IMR-90 (cell line): ENCODE measurements around the gene TRIM66. TPM values are rescaled to one million over a fixed set of nuclear protein-coding genes. Genes with fewer than 3 reads are reported as not detected.

ENCODE experiments used
- ATAC-seq: fragments of 200-7000 bp; cut with Tn5 transposase; 2 replicates; pipeline ENCODE4 v1.9.1; 2020; ENCODE audit warnings: low read depth, mild to moderate bottlenecking, moderate library complexity
- BruUV-seq: library from RNA; stranded (reverse); fragments of 400-500 nt; replicated peaks from 2 replicates; lab custom pipeline; 2021; lab: Mats Ljungman, UMichigan
- CTCF ChIA-PET: fragments of 300-600 bp; formaldehyde crosslinking; extraction: SDS; loops from one replicate; lab custom pipeline; 2021; ENCODE audit warnings: antibody characterized with exemption; lab: Yijun Ruan, JAX
- POLR2A ChIA-PET: fragments of 300-600 bp; sonication (Branson Sonifier 250); formaldehyde crosslinking; loops from one replicate; lab custom pipeline; 2022; ENCODE audit warnings: antibody characterized with exemption; ENCODE audit not compliant: unreplicated experiment; lab: Charles Lee
- DNase-seq: peaks from one replicate; pipeline ENCODE4 v3.0.0; 2013
- H2AFZ ChIP-seq: replicated peaks from 2 replicates; pipeline ENCODE3; 2013; ENCODE audit warnings: low read length, mild to moderate bottlenecking; ENCODE audit not compliant: poor library complexity
- H2AK5ac ChIP-seq: 2 replicates; pipeline ENCODE4 v1.6.1; 2013; ENCODE audit warnings: low read depth, low read length, inconsistent platforms
- H2AK9ac ChIP-seq: replicated peaks from 2 replicates; pipeline ENCODE3; 2013; ENCODE audit warnings: mild to moderate bottlenecking, low read depth, low read length, moderate library complexity; ENCODE audit not compliant: poor library complexity
- H2BK120ac ChIP-seq: 2 replicates; pipeline ENCODE4 v1.6.1; 2013; ENCODE audit warnings: low read depth, low read length, inconsistent platforms
- H2BK15ac ChIP-seq: 3 replicates; pipeline ENCODE4 v1.6.1; 2013; ENCODE audit warnings: low read depth, low read length, inconsistent platforms
- H2BK20ac ChIP-seq: 2 replicates; pipeline ENCODE4 v1.6.1; 2013; ENCODE audit warnings: low read depth, mild to moderate bottlenecking, inconsistent platforms, low read length, moderate library complexity
- H2BK5ac ChIP-seq: 2 replicates; pipeline ENCODE4 v1.6.1; 2013; ENCODE audit warnings: mild to moderate bottlenecking, low read depth, low read length, inconsistent platforms; ENCODE audit not compliant: poor library complexity, severe bottlenecking
- H3K14ac ChIP-seq: replicated peaks from 2 replicates; pipeline ENCODE4 v1.6.1; 2013; ENCODE audit warnings: low read depth, low read length, inconsistent platforms
- H3K18ac ChIP-seq: 2 replicates; pipeline ENCODE4 v1.6.1; 2013; ENCODE audit warnings: low read depth, low read length, control low read depth
- H3K23ac ChIP-seq: 2 replicates; pipeline ENCODE4 v1.6.1; 2013; ENCODE audit warnings: low read depth, low read length, inconsistent platforms
- H3K27ac ChIP-seq: 2 replicates; pipeline ENCODE4 v1.5.1; 2013; ENCODE audit warnings: mild to moderate bottlenecking, control low read depth, low read length; ENCODE audit not compliant: insufficient read depth
- H3K27me3 ChIP-seq: 2 replicates; pipeline ENCODE4 v1.6.1; 2013; ENCODE audit warnings: low read length; ENCODE audit not compliant: control insufficient read depth, insufficient read depth
- H3K36me3 ChIP-seq: 2 replicates; pipeline ENCODE4 v1.6.1; 2013; ENCODE audit warnings: low read length, mixed read lengths; ENCODE audit not compliant: control insufficient read depth, insufficient read depth
- H3K4ac ChIP-seq: 2 replicates; pipeline ENCODE4 v1.6.1; 2013; ENCODE audit warnings: low read depth, low read length, inconsistent platforms
- H3K4me1 ChIP-seq: 2 replicates; pipeline ENCODE4 v1.6.1; 2013; ENCODE audit warnings: low read length, mixed read lengths; ENCODE audit not compliant: control insufficient read depth, insufficient read depth
- H3K4me2 ChIP-seq: 2 replicates; pipeline ENCODE4 v1.6.1; 2013; ENCODE audit warnings: low read depth, mild to moderate bottlenecking, control low read depth, low read length, moderate library complexity
- H3K4me3 ChIP-seq: 2 replicates; pipeline ENCODE4 v1.5.1; 2013; ENCODE audit warnings: low read depth, mild to moderate bottlenecking, control low read depth, low read length, moderate library complexity; ENCODE audit not compliant: insufficient read depth
- H3K56ac ChIP-seq: 2 replicates; pipeline ENCODE4 v1.6.1; 2013; ENCODE audit warnings: low read length, inconsistent platforms; ENCODE audit not compliant: insufficient read depth; ENCODE audit errors: extremely low read depth
- H3K79me1 ChIP-seq, 2 experiments: 2 replicates each; pipeline ENCODE4 v1.6.1; 2013; ENCODE audit warnings: low read length in 2 of 2, inconsistent platforms in 1 of 2, low read depth in 1 of 2
- H3K9ac ChIP-seq: 2 replicates; pipeline ENCODE4 v1.6.1; 2013; ENCODE audit warnings: low read depth, low read length, control low read depth
- H3K9me1 ChIP-seq: 2 replicates; pipeline ENCODE4 v1.6.1; 2013; ENCODE audit warnings: low read length, inconsistent platforms; ENCODE audit not compliant: insufficient read depth
- H3K9me3 ChIP-seq: 2 replicates; pipeline ENCODE4 v1.6.1; 2013; ENCODE audit warnings: low read length; ENCODE audit not compliant: control insufficient read depth, insufficient read depth
- H4K20me1 ChIP-seq: 2 replicates; pipeline ENCODE4 v1.6.1; 2013; ENCODE audit warnings: low read length, inconsistent platforms; ENCODE audit not compliant: insufficient read depth
- H4K5ac ChIP-seq: 2 replicates; pipeline ENCODE4 v1.6.1; 2013; ENCODE audit warnings: mild to moderate bottlenecking, low read depth, low read length, control low read depth
- H4K8ac ChIP-seq, 2 experiments: 2 replicates each; pipeline ENCODE4 v1.6.1; 2013; ENCODE audit warnings: low read depth in 2 of 2, low read length in 2 of 2, control low read depth in 1 of 2, inconsistent platforms in 1 of 2
- H4K91ac ChIP-seq: 2 replicates; pipeline ENCODE4 v1.6.1; 2013; ENCODE audit warnings: low read depth, low read length, inconsistent platforms; ENCODE audit not compliant: insufficient read depth
- BHLHE40 ChIP-seq: fragments of 150-350 bp; IDR thresholded peaks from 2 replicates; pipeline ENCODE4 v1.6.1; 2016; ENCODE audit warnings: mild to moderate bottlenecking, low read depth, low read length
- CEBPB ChIP-seq: IDR thresholded peaks from 2 replicates; pipeline ENCODE4 v1.6.1; 2012; ENCODE audit warnings: low read depth, low read length, improper control_type of control experiment
- CHD1 ChIP-seq: IDR thresholded peaks from 2 replicates; pipeline ENCODE4 v1.6.1; 2012; ENCODE audit warnings: low read depth, low read length, improper control_type of control experiment
- ELK1 ChIP-seq: fragments of 150-350 bp; IDR thresholded peaks from 2 replicates; pipeline ENCODE4 v1.6.1; 2016; ENCODE audit warnings: low read depth, mild to moderate bottlenecking, low read length, moderate library complexity, borderline replicate concordance
- FOS ChIP-seq: fragments of 150-350 bp; IDR thresholded peaks from 2 replicates; pipeline ENCODE4 v1.6.1; 2016; ENCODE audit warnings: low read depth, low read length
- MAFK ChIP-seq: IDR thresholded peaks from 2 replicates; pipeline ENCODE4 v1.6.1; 2012; ENCODE audit warnings: low read depth, low read length, improper control_type of control experiment
- MAZ ChIP-seq: IDR thresholded peaks from 2 replicates; pipeline ENCODE4 v1.6.1; 2012; ENCODE audit warnings: low read depth, mild to moderate bottlenecking, low read length, improper control_type of control experiment, moderate library complexity, borderline replicate concordance
- NFE2L2 ChIP-seq: fragments of 150-350 bp; IDR thresholded peaks from 2 replicates; pipeline ENCODE4 v1.6.1; 2016; ENCODE audit warnings: low read depth, mild to moderate bottlenecking, low read length
- POLR2A ChIP-seq: IDR thresholded peaks from 2 replicates; pipeline ENCODE4 v1.6.1; 2012; ENCODE audit warnings: mild to moderate bottlenecking, low read depth, low read length
- RAD21 ChIP-seq: IDR thresholded peaks from 2 replicates; pipeline ENCODE4 v1.6.1; 2012; ENCODE audit warnings: low read length, improper control_type of control experiment
- RCOR1 ChIP-seq: IDR thresholded peaks from 2 replicates; pipeline ENCODE4 v1.6.1; 2012; ENCODE audit warnings: mild to moderate bottlenecking, low read length, improper control_type of control experiment; ENCODE audit not compliant: insufficient replicate concordance
- RFX5 ChIP-seq: IDR thresholded peaks from 2 replicates; pipeline ENCODE4 v1.8.0; 2012; ENCODE audit warnings: low read depth, mild to moderate bottlenecking, low read length, moderate library complexity
- SMC3 ChIP-seq: fragments of 150-350 bp; IDR thresholded peaks from 2 replicates; pipeline ENCODE4 v1.6.1; 2016; ENCODE audit warnings: low read depth, mild to moderate bottlenecking, antibody characterized with exemption, low read length, moderate library complexity
- USF2 ChIP-seq: fragments of 150-350 bp; IDR thresholded peaks from 2 replicates; pipeline ENCODE4 v1.6.1; 2017; ENCODE audit warnings: mild to moderate bottlenecking, antibody characterized with exemption, low read length, low read depth
- WGBS, 2 experiments: methylation state at CpG; one replicate each; pipeline versions ENCODE4 v1.1.5 to v1.1.7; 2013; ENCODE audit warnings: missing lambda C conversion rate in 2 of 2; ENCODE audit not compliant: insufficient read length in 1 of 2; ENCODE audit errors: extremely low coverage in 2 of 2; 5-methylcytosine and 5-hydroxymethylcytosine counted together
- dilution Hi-C: fragments of 300-500 bp; cut with HindIII; formaldehyde crosslinking; loops from one replicate; pipeline ENCODE4 v1.14.3; 2018; ENCODE audit warnings: low sequenced_read_pairs; ENCODE audit not compliant: unreplicated experiment
- in situ Hi-C: fragments of 300-500 bp; cut with MboI; formaldehyde crosslinking; loops from 3 replicates; pipeline ENCODE4 v1.14.3; 2019; ENCODE audit warnings: low sequenced_read_pairs, inconsistent platforms, mixed read lengths
- intact Hi-C: fragments of 100-400 bp; cut with micrococcal nuclease; formaldehyde crosslinking; loops from 2 replicates; pipeline ENCODE4 v1.10.0; 2022
- polyA plus RNA-seq, 3 experiments: library from polyadenylated mRNA; depleted of rRNA; stranded (reverse); fragments of >200 nt; gene quantifications; 2 replicates each; pipeline ENCODE4 v1.2.3, GENCODE V29; 2012; ENCODE audit warnings: low replicate concordance in 1 of 3
- total RNA-seq: library from RNA; depleted of rRNA; stranded (reverse); fragments of >200 nt; gene quantifications from 2 replicates; pipeline ENCODE4 v1.2.3, GENCODE V29; 2012
- TF ChIP-seq, protein P1 (sequence below): conservative IDR thresholded peaks from 2 replicates; pipeline ENCODE4 v1.5.1; 2012; ENCODE audit warnings: mild to moderate bottlenecking, low read depth, low read length, improper control_type of control experiment

TRIM66 gene
- total and polyA plus RNA-seq, 2 of the 4 experiments (the other 2 are of a cell fraction), result 4.4 to 5.0 TPM

DNA sequence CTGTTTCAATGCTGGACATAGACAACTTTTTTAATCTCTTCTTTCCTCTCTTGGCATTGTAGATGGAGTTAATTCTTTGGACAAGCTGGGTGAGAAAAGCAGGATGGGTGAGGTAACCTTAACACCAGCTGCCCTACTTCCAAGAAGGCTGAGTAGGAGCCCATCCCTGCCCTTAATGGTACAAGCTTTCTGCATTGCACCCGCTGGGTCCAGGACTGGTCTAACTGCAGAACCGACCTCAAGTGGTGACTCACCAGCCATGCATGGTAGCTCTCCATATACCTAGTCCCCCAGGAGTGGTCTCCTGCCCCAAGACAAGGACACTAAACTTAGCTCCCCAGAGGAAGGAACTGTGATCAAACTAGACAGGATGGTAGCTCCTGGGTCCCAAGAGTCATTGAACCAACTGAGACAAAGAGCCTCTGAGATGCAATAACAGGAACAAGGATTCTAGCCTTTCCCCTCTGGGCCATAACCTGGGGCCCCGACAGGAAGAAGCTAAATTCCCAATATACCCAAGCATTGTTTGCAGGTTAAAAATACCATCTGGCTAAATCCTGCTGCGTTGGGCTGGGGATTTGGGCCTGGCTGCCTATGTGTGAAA, 32.3 kb upstream of the TRIM66 start:
- H4K5ac ChIP-seq, result no peak overlapping the region
- WGBS, 2 experiments, result no CpG with 5 or more reads among the region's 4 CpGs
- H3K4me3 ChIP-seq, result no peak overlapping the region
- peak overlapping the region; percentile 99 for H3K4ac ChIP-seq
- peak overlapping the region; percentile 60; the same call in 1 of the 2 replicates for H3K14ac ChIP-seq
- peak overlapping the region; percentile 58; the same call in 1 of the 2 replicates for H2BK120ac ChIP-seq
- POLR2A ChIA-PET, result interaction anchor here (1.3 kb wide), 1 partner anchor 96 kb away, joined by 4 read pairs; a partner anchor contains a TSS
- in situ Hi-C loops (no loop called here), intact Hi-C loops (loop anchor here (5.0 kb wide), 2 partner anchors 53 to 158 kb away; no protein-coding TSS in a partner anchor), dilution Hi-C loops (no loop called here)
- peak overlapping the region; percentile 1 for H2BK5ac ChIP-seq
- no peak overlapping the region for H2AK9ac ChIP-seq
- no peaks in the 10 kb centered on the region for H3K9me3 ChIP-seq
- H3K9ac ChIP-seq, result no peak overlapping the region
- H3K56ac ChIP-seq, result no peak overlapping the region
- H3K23ac ChIP-seq, result peak overlapping the region; percentile 28
- CTCF ChIA-PET, result no interaction called here
- peaks cover 31% of the 10 kb centered on the region for H3K4me1 ChIP-seq
- no peak overlapping the region for H3K18ac ChIP-seq
- H2AK5ac ChIP-seq, result peak overlapping the region; percentile 91
- no TSS peak for BruUV-seq
- peaks cover 52% of the 10 kb centered on the region for H3K9me1 ChIP-seq
- peak overlapping the region; percentile 3; the same call in 1 of the 3 replicates for H2BK15ac ChIP-seq
- H3K4me2 ChIP-seq, result no peak overlapping the region
- H4K91ac ChIP-seq, result peak overlapping the region; percentile 50
- H3K36me3 ChIP-seq, result peaks cover 57% of the 10 kb centered on the region
- H3K27ac ChIP-seq, result no peak overlapping the region
- DNase-seq, result no peak
- H2BK20ac ChIP-seq, result no peak overlapping the region; the same call in 1 of the 2 replicates
- no peaks in the 10 kb centered on the region for H4K20me1 ChIP-seq
- peak overlapping the region in 1 of 2 experiments; percentile 3; a peak in 1 of 4 replicates for H4K8ac ChIP-seq
- ATAC-seq, result no peak
- H3K27me3 ChIP-seq, result no peaks in the 10 kb centered on the region
- peaks cover 12 to 79% of the 10 kb centered on the region in 2 experiments; a peak in 3 of 4 replicates for H3K79me1 ChIP-seq
- H2AFZ ChIP-seq, result no peak overlapping the region
- no peak for TF ChIP-seq CHD1
- no peak for TF ChIP-seq RCOR1
- TF ChIP-seq, protein P1, sequence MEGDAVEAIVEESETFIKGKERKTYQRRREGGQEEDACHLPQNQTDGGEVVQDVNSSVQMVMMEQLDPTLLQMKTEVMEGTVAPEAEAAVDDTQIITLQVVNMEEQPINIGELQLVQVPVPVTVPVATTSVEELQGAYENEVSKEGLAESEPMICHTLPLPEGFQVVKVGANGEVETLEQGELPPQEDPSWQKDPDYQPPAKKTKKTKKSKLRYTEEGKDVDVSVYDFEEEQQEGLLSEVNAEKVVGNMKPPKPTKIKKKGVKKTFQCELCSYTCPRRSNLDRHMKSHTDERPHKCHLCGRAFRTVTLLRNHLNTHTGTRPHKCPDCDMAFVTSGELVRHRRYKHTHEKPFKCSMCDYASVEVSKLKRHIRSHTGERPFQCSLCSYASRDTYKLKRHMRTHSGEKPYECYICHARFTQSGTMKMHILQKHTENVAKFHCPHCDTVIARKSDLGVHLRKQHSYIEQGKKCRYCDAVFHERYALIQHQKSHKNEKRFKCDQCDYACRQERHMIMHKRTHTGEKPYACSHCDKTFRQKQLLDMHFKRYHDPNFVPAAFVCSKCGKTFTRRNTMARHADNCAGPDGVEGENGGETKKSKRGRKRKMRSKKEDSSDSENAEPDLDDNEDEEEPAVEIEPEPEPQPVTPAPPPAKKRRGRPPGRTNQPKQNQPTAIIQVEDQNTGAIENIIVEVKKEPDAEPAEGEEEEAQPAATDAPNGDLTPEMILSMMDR, result no peak
- no peak for TF ChIP-seq NFE2L2
- TF ChIP-seq POLR2A, result no peak
- no peak for TF ChIP-seq RFX5
- TF ChIP-seq SMC3, result no peak
- TF ChIP-seq BHLHE40, result no peak
- no peak for TF ChIP-seq FOS
- no peak for TF ChIP-seq RAD21
- no peak for TF ChIP-seq USF2
- TF ChIP-seq ELK1, result no peak
- no peak for TF ChIP-seq MAFK
- no peak for TF ChIP-seq CEBPB
- TF ChIP-seq MAZ, result no peak
